HK-2 (cell line): ENCODE measurements around the gene KCNN3.

Experiments used
- DNase-seq: peaks from one replicate; pipeline ENCODE4 v3.0.0-alpha.2; 2018; ENCODE audit not compliant: unreplicated experiment

The KCNN3 gene

GRCh38 chr1:154792899-154793298, 77.2 kb downstream of the KCNN3 start:
- DNase-seq = no peak

- DNase-seq = peak; percentile 10
These were observed 78.6 kb downstream of the KCNN3 start for GRCh38 chr1:154791292-154792166.

GRCh38 chr1:154788886-154789285, 81.2 kb downstream of the KCNN3 start:
- DNase-seq = no peak

GRCh38 chr1:154788110-154788870, 81.8 kb downstream of the KCNN3 start:
- no peak for DNase-seq

GRCh38 chr1:154786804-154787570, 83.1 kb downstream of the KCNN3 start:
- DNase-seq = no peak

GRCh38 chr1:154784924-154785531, 85.1 kb downstream of the KCNN3 start:
- DNase-seq = no peak

GRCh38 chr1:154784416-154784815, 85.7 kb downstream of the KCNN3 start:
- DNase-seq = no peak

- no peak for DNase-seq
These were observed 86.1 kb downstream of the KCNN3 start for GRCh38 chr1:154783976-154784375.

- no peak for DNase-seq
These were observed 89.5 kb downstream of the KCNN3 start for GRCh38 chr1:154780541-154780940.

GRCh38 chr1:154779551-154780189, 90.4 kb downstream of the KCNN3 start:
- DNase-seq = no peak

- no peak for DNase-seq
These were observed 91.1 kb downstream of the KCNN3 start for GRCh38 chr1:154778944-154779343.

GRCh38 chr1:154778275-154778674, 91.8 kb downstream of the KCNN3 start:
- no peak for DNase-seq

- DNase-seq = no peak
These were observed 92.3 kb downstream of the KCNN3 start for GRCh38 chr1:154777781-154778180.

- no peak for DNase-seq
These were observed 92.9 kb downstream of the KCNN3 start for GRCh38 chr1:154777154-154777553.

GRCh38 chr1:154775621-154776605, 94.2 kb downstream of the KCNN3 start:
- DNase-seq = no peak

GRCh38 chr1:154774175-154774855, 95.8 kb downstream of the KCNN3 start:
- DNase-seq = no peak

- DNase-seq = no peak
These were observed 96.5 kb downstream of the KCNN3 start for GRCh38 chr1:154773551-154773950.

- DNase-seq = no peak
These were observed 97.2 kb downstream of the KCNN3 start for GRCh38 chr1:154772606-154773506.
